ENCODE results near the gene AGTR1. TPM values are rescaled to one million over a fixed set of nuclear protein-coding genes. Genes with fewer than 3 reads are reported as not detected.

Gene AGTR1
- total RNA-seq, result 2.3 and 4.4 TPM in 2 replicates

GRCh38 chr3:148697306-148698189 lies at the start of gene AGTR1:
TSS of gene AGTR1 (plus strand) at chr3:148697903. CDS start at chr3:148741036, 43,133 bp downstream.

Other genes with a start within 250 kb of the AGTR1 start
- not detected in 2 replicates for gene CPB1, start 129.9 kb downstream of the AGTR1 start, total RNA-seq
- not detected in 2 replicates for gene CPA3, start 167.4 kb downstream of the AGTR1 start, total RNA-seq

Data from regular cardiac myocyte (primary cell).